Activated CD4-positive, alpha-beta T cell treated with anti-CD3 and anti-CD28 coated beads, Interleukin-2, amount 50 U/mL, for 4 hours (primary cell): ENCODE data around the gene KCNK3.
"Not testable (repeated sequence)": the region's sequence is repeated elsewhere in the genome, so short reads cannot be mapped to it uniquely, and the experiment has no call there.

Experiments
- DNase-seq, 2 experiments: peaks; one replicate each; pipeline ENCODE4 v3.0.0-alpha.2; 2020

Gene KCNK3

GRCh38 chr2:26692279-26692896 lies at the start of gene KCNK3:
Gene KCNK3 (plus strand): TSS chr2:26692722. CDS start chr2:26692876, 154 bp downstream.
- DNase-seq = peak; percentile 6 to 13

DNA sequence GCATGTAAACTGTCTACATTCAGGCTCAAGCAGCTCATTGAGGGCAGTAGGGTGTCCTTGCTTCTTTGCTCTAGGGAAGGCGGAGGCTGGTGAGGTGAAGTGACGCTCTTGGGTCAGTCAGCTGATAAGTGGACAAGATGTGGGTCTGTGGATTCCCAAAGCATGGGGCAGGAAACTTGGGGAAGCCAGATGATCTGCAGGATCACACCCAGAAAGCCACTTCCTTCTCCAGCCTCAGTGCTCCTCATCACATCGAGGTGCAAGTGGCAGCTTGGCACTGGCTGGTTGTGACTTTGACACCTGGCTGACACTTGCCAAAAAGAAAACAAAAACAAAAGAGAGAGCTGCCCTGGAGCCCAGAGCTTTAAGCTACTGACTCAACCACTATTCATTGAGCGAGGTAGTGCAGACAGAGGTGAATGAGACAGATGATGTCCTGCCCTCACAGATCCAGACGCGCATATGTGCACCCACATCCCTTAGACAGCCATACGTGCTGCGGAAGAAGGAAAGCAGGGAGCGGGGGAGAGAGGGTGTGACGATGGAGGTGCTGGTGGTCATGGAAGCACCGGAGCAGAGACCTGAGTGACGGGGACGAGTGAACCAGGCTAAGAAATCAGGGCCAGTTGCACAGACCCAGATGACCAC lies 48.2 kb upstream of the KCNK3 start:
- DNase-seq = no peak

GRCh38 chr2:26645762-26646161 lies 46.8 kb upstream of the KCNK3 start:
- no peak for DNase-seq

- no peak for DNase-seq
Measured at GRCh38 chr2:26646986-26647672, 45.4 kb upstream of the KCNK3 start.

DNA sequence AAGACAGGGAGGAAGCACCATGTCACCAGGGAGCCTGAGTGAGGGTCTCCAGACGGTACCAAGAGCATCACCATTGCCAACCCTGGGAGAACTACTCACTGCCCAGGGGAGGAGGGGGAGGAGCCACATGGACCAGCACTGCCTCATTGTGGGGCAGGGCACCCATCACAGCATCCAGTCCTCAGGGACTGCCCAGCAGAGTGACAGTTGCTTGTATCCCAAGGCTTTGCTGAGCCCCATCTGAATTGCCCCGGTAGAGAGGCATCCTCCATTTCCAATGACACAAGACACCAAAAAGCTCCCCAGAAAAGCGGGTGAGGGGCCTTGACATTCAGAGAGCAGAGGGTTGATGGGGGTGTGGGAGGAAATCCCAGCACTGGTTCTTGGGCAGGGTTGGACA lies 44.5 kb upstream of the KCNK3 start:
- DNase-seq = no peak

DNA sequence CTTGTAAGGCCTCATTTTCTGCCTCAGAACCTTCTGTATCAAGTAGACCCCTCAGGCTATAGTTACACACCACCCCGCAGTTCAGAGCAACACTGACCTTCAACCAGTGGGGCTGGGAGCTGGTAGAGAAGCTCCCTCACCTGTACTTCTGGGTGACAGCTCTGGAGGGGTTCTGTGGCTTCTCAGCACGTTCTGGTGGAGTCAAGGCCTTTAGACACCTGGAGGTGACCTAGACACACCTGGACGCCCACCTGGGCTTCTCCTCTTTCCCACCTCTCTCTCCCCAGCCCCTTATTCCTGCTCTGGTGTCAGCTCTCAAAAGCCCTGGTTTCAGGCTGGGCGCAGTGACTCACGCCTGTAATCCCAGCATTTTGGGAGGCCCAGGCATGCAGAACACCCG lies 44.0 kb upstream of the KCNK3 start:
- no peak for DNase-seq

DNA sequence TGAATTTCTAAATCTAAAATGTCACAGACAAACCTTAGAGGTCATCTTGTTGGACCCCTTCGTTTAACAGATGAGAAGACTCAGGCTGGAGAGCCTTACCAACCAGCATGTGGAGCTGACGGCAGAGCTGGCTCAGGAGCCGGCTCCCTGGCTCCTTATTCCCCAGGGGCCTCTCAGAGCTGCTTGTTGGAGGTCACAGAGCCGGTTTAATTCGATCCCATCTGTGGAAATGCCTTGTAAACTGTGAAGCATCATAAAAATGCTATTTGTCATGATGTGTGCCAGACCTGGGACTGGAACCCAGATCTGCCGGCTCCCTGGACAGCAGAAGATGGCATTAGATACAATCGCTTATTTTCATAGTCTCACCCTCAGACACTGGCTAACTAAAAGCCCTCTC lies 43.2 kb upstream of the KCNK3 start:
- no peak for DNase-seq

DNA sequence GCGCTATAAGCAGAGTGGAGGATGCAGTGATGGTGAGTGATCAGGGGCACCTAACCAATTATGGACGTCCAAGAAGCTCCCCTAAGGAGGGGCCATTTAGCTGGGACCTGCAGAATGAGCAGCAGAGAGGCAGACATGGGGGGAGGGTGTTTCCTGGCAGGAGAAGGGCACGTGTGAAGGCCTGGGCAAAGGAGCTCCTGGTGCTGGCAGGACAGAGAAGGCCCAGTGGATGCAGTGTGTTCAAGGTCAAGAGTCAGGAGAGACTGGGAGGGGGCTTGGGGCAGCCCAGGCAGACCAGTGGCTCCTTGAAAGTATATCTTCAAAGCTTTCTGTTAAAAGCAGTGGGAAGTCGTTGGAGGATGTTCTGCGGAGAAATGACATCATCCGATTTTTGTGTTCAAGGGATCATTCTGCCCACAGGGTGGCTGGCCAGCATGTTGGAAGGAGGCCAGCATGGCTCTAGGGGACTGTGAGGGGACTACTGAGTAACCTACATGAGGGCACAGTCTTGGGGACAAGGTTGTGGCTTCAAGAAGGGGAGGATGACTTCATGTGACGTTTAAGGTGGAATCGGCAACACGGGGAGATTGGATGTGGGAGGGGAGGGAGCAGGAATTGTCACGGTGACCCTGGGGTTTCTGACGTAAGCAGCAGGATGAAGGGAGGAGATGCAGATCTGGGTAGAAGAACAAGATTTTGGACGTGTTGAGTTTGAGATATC lies 42.4 kb upstream of the KCNK3 start:
- no peak for DNase-seq

- no peak for DNase-seq
Measured at GRCh38 chr2:26650713-26651469, 41.6 kb upstream of the KCNK3 start.

- no peak for DNase-seq
Measured at GRCh38 chr2:26651470-26651771, 41.1 kb upstream of the KCNK3 start.

DNA sequence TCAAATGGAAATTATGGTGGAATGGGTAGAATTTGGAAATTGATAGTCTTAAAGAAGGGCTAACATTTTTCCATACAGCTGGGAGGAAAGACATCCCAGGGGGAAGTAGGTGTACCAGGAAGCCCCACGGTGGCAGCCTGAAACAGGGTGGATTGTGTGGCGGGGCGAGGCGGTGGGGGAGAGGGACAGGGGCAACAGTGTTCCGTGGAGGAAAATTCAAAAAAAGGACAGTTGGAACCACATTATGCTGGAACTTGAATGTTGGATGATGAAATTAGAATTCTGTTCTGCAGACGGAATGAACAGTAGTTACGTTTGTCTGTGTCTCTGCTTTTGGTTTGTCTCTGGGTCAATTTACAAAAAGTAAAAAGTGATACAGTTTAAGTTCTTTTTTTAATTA lies 40.7 kb upstream of the KCNK3 start:
- no peak for DNase-seq

DNA sequence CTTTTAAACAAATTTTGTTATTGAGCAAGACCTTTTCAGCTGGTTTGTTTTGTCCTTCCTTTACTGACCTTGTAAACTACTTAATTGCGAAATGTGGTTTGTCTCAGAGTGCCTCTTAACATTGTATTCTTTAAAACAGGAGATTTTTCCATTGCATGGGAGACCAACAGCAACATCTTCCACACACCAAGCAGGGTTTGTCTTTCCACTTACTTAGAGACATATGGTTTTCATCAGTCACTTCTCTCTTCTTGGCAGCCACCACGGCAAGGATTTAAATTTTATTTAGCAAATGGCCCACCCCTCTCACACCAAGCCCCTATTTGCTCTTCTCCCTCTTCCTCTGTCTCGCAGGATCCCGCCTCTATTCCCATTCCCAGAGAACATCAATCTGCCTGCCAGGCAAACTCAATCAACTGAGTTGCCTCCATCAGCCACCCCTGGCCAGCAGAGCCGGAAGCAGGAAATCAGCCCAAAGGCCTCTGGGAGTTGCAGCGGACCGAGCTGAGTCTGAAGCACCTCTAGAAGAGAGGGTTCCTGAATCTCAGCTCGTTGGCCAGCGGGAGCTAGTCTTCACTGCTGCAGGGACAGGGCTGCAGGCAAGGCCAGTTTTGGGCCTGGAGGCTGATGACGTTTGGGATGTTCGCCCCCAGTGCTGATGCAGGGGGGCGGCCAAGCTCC lies 40.0 kb upstream of the KCNK3 start:
- DNase-seq = no peak

GRCh38 chr2:26653207-26654060 lies 39.1 kb upstream of the KCNK3 start:
- no peak for DNase-seq

DNA sequence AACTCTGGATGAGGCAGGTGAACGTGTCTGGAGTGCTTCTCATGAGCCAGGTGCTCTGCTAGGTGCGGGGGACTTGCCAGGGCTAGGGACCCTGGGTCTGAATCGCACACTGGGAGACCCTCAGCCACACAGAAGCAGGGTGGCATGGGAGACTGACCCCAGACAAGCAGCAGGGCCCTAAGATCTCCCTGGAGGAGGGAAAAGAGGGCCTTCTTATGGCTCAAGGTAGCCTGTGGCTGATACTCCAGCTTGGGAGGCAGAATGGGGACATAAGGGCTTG lies 38.5 kb upstream of the KCNK3 start:
- no peak for DNase-seq

DNA sequence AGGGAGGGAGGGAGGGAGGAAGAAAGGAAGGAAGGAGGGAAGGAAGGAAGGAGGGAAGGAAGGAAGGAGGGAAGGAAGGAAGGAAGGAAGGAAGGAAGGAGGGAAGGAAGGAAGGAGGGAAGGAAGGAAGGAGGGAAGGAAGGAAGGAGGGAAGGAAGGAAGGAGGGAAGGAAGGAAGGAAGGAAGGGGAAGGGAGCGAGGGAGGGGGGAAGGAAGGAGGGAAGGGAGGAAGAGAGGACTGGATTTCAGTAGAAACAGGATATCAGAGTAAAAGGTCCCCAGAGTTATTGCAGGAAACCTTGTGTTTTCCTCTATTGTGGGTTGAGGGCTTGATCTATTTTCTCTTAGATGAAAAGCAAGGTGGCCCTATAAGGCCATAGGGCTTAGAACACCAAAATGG lies 37.4 kb upstream of the KCNK3 start:
- DNase-seq = not testable (repeated sequence)

GRCh38 chr2:26655611-26656195 lies 36.8 kb upstream of the KCNK3 start:
- DNase-seq = no peak

DNA sequence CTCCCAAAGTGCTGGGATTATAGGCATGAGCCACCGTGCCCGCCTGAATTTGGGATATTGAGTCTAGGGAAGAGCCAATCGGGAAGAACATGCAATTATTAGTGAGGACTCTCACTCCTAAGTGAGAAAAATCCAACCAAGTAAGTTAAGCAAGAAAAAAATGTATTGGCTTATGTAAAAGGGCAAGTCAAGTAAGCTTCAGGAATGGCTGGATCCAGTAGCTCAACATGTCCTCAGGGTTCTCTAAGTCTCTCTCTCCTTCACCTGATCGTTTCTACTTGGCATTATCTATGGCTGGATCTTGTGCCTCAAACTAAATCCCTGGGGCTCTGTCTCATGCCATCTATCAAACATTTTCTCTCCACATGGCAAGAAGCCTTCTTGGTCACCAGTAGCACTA lies 35.3 kb upstream of the KCNK3 start:
- no peak for DNase-seq

DNA sequence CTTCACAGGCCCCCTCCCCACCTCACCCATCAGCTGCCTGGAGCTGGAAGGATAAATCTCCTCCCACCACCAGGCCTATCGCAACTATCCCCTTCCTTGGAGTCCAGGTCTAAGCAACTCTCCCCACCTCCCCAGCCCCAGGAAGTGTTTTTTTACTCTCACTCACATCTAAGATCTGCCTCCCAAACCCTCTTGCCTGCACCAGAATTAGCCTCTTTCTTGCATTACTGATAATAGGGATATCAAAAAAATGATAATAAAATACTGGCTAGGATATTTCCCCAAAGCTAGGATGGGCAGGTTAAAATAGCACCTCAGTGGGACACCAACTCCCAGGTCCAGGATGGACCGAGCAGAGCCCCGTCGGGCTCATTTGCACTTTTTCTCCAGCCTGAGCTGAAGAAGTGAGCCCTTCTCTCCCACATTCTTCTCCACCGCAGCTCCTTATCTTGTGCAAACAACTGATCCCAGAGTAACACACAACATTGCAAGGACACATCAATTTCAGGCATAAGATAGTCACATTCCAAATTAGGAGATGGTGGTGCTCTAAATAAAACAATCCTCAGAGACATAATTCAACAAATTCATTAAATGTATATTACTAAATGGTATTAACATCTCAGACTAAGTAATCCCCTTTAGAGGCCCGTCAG lies 33.7 kb upstream of the KCNK3 start:
- no peak for DNase-seq

DNA sequence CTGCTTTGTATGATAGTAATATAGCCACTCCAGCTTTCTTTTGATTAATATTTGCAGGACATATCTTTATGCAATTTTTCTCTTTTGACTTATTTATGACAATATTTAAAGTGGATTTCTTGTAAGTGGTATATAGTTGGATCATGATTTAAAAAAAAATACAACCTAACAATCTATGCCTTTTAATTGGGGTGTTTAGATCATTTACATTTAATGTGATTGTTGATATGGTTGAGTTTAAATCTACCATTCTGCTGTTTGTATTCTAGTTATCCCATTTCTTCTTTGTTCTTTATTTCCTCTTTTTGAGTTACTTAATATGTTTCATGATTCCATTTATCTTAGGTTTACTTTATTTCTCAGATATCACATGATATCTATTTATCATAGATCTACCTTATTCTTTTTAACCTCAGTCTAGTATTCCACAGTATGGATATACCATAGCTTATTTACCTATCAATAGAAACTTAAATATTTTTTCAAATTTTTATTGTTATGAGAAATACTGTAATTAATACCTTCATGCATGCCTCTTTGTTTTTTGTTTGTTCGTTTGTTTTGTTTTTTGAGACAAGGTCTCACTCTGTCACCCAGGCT lies 32.1 kb upstream of the KCNK3 start:
- DNase-seq = no peak

DNA sequence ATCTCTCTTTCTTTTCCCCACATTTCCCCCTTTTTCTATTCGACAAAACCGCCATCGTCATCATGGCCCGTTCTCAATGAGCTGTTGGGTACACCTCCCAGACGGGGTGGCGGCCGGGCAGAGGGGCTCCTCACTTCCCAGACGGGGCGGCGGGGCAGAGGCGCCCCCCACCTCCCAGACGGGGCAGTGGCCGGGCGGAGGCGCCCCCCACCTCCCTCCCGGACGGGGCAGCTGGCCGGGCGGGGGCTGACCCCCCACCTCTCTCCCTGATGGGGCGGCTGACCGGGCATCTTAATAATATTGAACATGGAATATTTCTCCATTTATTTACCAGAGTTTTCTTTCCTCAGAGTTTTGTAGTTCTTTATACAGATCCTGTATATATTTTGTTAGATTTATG lies 27.2 kb upstream of the KCNK3 start:
- DNase-seq = not testable (repeated sequence)
